K562 (cell line): ENCODE measurements around the gene RAB31. TPM values are rescaled to one million over a fixed set of nuclear protein-coding genes. Genes with fewer than 3 reads are reported as not detected.

Experiments used
- ATAC-seq: fragments of 200-7000 bp; cut with Tn5 transposase; 3 replicates; pipeline ENCODE4 v1.9.1; 2020; ENCODE audit warnings: moderate library complexity
- BruUV-seq: library from RNA; stranded (reverse); fragments of 400-500 nt; replicated peaks from 2 replicates; lab custom pipeline; 2021; lab: Mats Ljungman, UMichigan
- CTCF ChIA-PET: fragments of 300-600 bp; formaldehyde crosslinking; extraction: SDS; loops from one replicate; lab custom pipeline; 2021; ENCODE audit warnings: low intra/inter-chr PET ratio; lab: Yijun Ruan, JAX
- POLR2A ChIA-PET: fragments of 300-600, 350-650 bp; sonication (Branson Sonifier 250); formaldehyde crosslinking; extraction: SDS; loops from one replicate; lab custom pipeline; 2021; ENCODE audit warnings: antibody characterized with exemption, inconsistent platforms; lab: Yijun Ruan, JAX
- DNase-seq, 4 experiments: peaks; one replicate each; pipeline versions ENCODE4 v3.0.0 to v3.0.0-alpha.2; 2011 to 2018; ENCODE audit warnings: low spot score in 3 of 4, mixed read lengths in 3 of 4; ENCODE audit errors: extremely low read depth in 1 of 4
- FAIRE-seq: peaks from 2 replicates; lab custom pipeline; 2011; peaks lifted over from hg19 to GRCh38; lab: Jason Lieb, UNC
- H2AFZ ChIP-seq: 2 replicates; pipeline ENCODE4 v1.6.0; 2011; ENCODE audit warnings: low read depth, low read length, control low read depth, inconsistent platforms
- H3K27ac ChIP-seq: fragments of 200-600 bp; 3 replicates; pipeline ENCODE4 v1.8.0; 2011; ENCODE audit warnings: low read depth, mild to moderate bottlenecking, control low read depth, inconsistent platforms, low read length, moderate library complexity, mixed read lengths; ENCODE audit errors: extremely low read depth
- H3K27me3 ChIP-seq, 2 experiments: fragments of 300-600 bp in 1 of 2; 2 replicates in 1 of 2; 3 replicates in 1 of 2; pipeline versions ENCODE4 v1.6.0 to v1.8.0; 2011; ENCODE audit warnings: inconsistent platforms in 2 of 2, low read length in 2 of 2, mild to moderate bottlenecking in 1 of 2, mixed read lengths in 1 of 2, moderate library complexity in 1 of 2; ENCODE audit not compliant: control insufficient read depth in 2 of 2, insufficient read depth in 2 of 2
- H3K36me3 ChIP-seq: fragments of 300-600 bp; 3 replicates; pipeline ENCODE4 v1.8.0; 2011; ENCODE audit warnings: mild to moderate bottlenecking, low read length, inconsistent platforms; ENCODE audit not compliant: control insufficient read depth, insufficient read depth
- H3K4me1 ChIP-seq, 2 experiments: fragments of 200-600 bp in 1 of 2; replicated peaks in 1 of 2; 2 replicates in 1 of 2; 3 replicates in 1 of 2; pipeline versions ENCODE4 v1.5.1 to v1.8.0; 2011; ENCODE audit warnings: inconsistent platforms in 2 of 2, low read length in 2 of 2, mild to moderate bottlenecking in 1 of 2, mixed read lengths in 1 of 2, moderate library complexity in 1 of 2; ENCODE audit not compliant: control insufficient read depth in 2 of 2, insufficient read depth in 2 of 2
- H3K4me2 ChIP-seq: 2 replicates; pipeline ENCODE4 v1.6.1; 2011; ENCODE audit warnings: low read length, control low read depth, inconsistent platforms, mixed read lengths; ENCODE audit not compliant: insufficient read depth
- H3K4me3 ChIP-seq: fragments of 200-600 bp; sonication (generic), shearing (Covaris generic); 2 replicates; pipeline ENCODE4 v1.5.1; 2016; ENCODE audit warnings: control low read depth, inconsistent platforms
- H3K79me2 ChIP-seq: fragments of 200-600 bp; 3 replicates; pipeline ENCODE4 v1.8.0; 2011; ENCODE audit warnings: low read length, inconsistent platforms; ENCODE audit not compliant: control insufficient read depth, insufficient read depth
- H3K9ac ChIP-seq, 2 experiments: 2 replicates each; pipeline versions ENCODE4 v1.6.0 to v1.6.1; 2011; ENCODE audit warnings: low read depth in 2 of 2, low read length in 2 of 2, control low read depth in 1 of 2, inconsistent platforms in 1 of 2, mild to moderate bottlenecking in 1 of 2, mixed read lengths in 1 of 2; ENCODE audit not compliant: insufficient read depth in 1 of 2
- H3K9me1 ChIP-seq: one replicate; pipeline ENCODE4 v1.6.0; 2011; ENCODE audit warnings: inconsistent platforms, mild to moderate bottlenecking, low read length, moderate library complexity; ENCODE audit not compliant: control insufficient read depth, insufficient read depth
- H3K9me3 ChIP-seq: replicated peaks from 2 replicates; pipeline ENCODE4 v1.5.1; 2011; ENCODE audit warnings: low read depth, low read length, inconsistent platforms; ENCODE audit not compliant: control insufficient read depth, insufficient read depth
- H4K20me1 ChIP-seq: replicated peaks from 2 replicates; pipeline ENCODE4 v1.6.1; 2011; ENCODE audit warnings: low read length, inconsistent platforms, mixed read lengths; ENCODE audit not compliant: control insufficient read depth, insufficient read depth
- ATF3 ChIP-seq, 2 experiments: fragments of 450-650 bp in 1 of 2; sonication (generic) in 1 of 2; formaldehyde crosslinking in 1 of 2; IDR thresholded peaks in 1 of 2; conservative IDR thresholded peaks in 1 of 2; 2 replicates each; pipeline versions ENCODE4 v1.6.1 to v1.8.1; 2016 to 2023; ENCODE audit warnings: mild to moderate bottlenecking in 2 of 2, moderate library complexity in 2 of 2, inconsistent platforms in 1 of 2, missing genetic modification reagents in 1 of 2
- FOSL1 ChIP-seq: fragments of 200-800 bp; sonication (Bioruptor generic); conservative IDR thresholded peaks from 2 replicates; pipeline ENCODE4 v1.6.1; 2016; ENCODE audit warnings: missing genetic modification characterization, missing compliant biosample characterization
- JUND ChIP-seq, 2 experiments: IDR thresholded peaks; 2 replicates in 1 of 2; 3 replicates in 1 of 2; pipeline ENCODE4 v1.6.1; 2011; ENCODE audit warnings: borderline replicate concordance in 2 of 2, low read depth in 2 of 2, low read length in 2 of 2, improper control_type of control experiment in 1 of 2, missing biosample characterization in 1 of 2, missing genetic modification characterization in 1 of 2, missing genetic modification reagents in 1 of 2
- MYNN ChIP-seq, 2 experiments: sonication (generic); formaldehyde crosslinking in 1 of 2; IDR thresholded peaks; 2 replicates each; pipeline versions ENCODE4 v1.5.0 to v1.6.1; 2016 to 2020; ENCODE audit warnings: antibody characterized with exemption in 1 of 2, missing genetic modification reagents in 1 of 2
- NRF1 ChIP-seq, 2 experiments: fragments of 450-650 bp; IDR thresholded peaks in 1 of 2; conservative IDR thresholded peaks in 1 of 2; 2 replicates each; pipeline ENCODE4 v1.6.1; 2014; ENCODE audit warnings: mild to moderate bottlenecking in 2 of 2
- PML ChIP-seq: IDR thresholded peaks from 2 replicates; pipeline ENCODE4 v1.6.1; 2012; ENCODE audit warnings: low read length, inconsistent platforms
- ZNF395 ChIP-seq: fragments of 200-800 bp; sonication (Bioruptor generic); IDR thresholded peaks from 2 replicates; pipeline ENCODE4 v1.6.1; 2017; ENCODE audit warnings: missing genetic modification characterization, missing compliant biosample characterization
- WGBS: fragments of 100-300 bp; shearing (Covaris generic); methylation state at CpG from one replicate; pipeline ENCODE4 v1.1.6; 2016; ENCODE audit warnings: low coverage, mixed read lengths; ENCODE audit not compliant: insufficient coverage; ENCODE audit errors: missing lambda C conversion rate; 5-methylcytosine and 5-hydroxymethylcytosine counted together
- in situ Hi-C: fragments of 300-500 bp; cut with MboI; formaldehyde crosslinking; loops from 4 replicates; pipeline ENCODE4 v1.15.0; 2018; ENCODE audit warnings: inconsistent platforms, mixed read lengths
- intact Hi-C: fragments of 100-400 bp; cut with micrococcal nuclease; formaldehyde crosslinking; loops from 2 replicates; pipeline ENCODE4 v1.14.2; 2022
- polyA plus RNA-seq, 8 experiments: library from polyadenylated mRNA; depleted of rRNA in 4 of 8; stranded (reverse) in 5 of 8; unstranded in 3 of 8; fragments of >200 nt; fragmentation: Nextera tagmentation in 2 of 8; fragmentation: Illumina TruSeq in 1 of 8; extraction: Ambion mirVana in 2 of 8; extraction: Trizol in 1 of 8; gene quantifications; 2 replicates each; pipeline versions ENCODE4 v1.2.1 to v1.2.3, GENCODE V29; 2011 to 2014; ENCODE audit warnings: inconsistent platforms in 1 of 8, missing spikeins in 1 of 8
- total RNA-seq, 7 experiments: library from RNA; depleted of rRNA in 6 of 7; stranded (reverse); fragments of >200 nt in 6 of 7; fragmentation: Illumina TruSeq in 2 of 7; extraction: Trizol in 2 of 7; gene quantifications; 2 replicates each; pipeline versions ENCODE4 v1.2.1 to v1.2.3, GENCODE V29; 2011 to 2021; ENCODE audit warnings: low replicate concordance in 1 of 7
- TF ChIP-seq, protein P1 (sequence below), 2 experiments: IDR thresholded peaks; 2 replicates each; pipeline ENCODE4 v1.6.1; 2011; ENCODE audit warnings: borderline replicate concordance in 1 of 2, control low read depth in 1 of 2, low read depth in 1 of 2, low read length in 1 of 2, mild to moderate bottlenecking in 1 of 2, mixed read lengths in 1 of 2, moderate library complexity in 1 of 2; ENCODE audit not compliant: insufficient read depth in 1 of 2, insufficient read length in 1 of 2, poor library complexity in 1 of 2, severe bottlenecking in 1 of 2; ENCODE audit errors: extremely low read depth in 1 of 2

Gene RAB31
- total and polyA plus RNA-seq, 9 of the 15 experiments (the other 6 are each of a cell fraction or from before 2014, with no cell fraction given) = 20.7 to 70.4 (median 41.3) TPM

GRCh38 chr18:9663377-9663776 is 44.7 kb upstream of the RAB31 start:
- intact Hi-C loops = loop anchor here (2.0 to 5.0 kb wide), 2 partner anchors 51 to 89 kb away; partner anchors contain the start of gene PPP4R1
- H3K27me3 ChIP-seq = no peaks in the 10 kb centered on the region
- H4K20me1 ChIP-seq = no peaks in the 10 kb centered on the region
- in situ Hi-C loops = no loop called here
- no peak overlapping the region for H3K27ac ChIP-seq
- FAIRE-seq = peak; percentile 65
- WGBS = 49% methylated on average over 8 of the region's 8 CpGs
- ChIA-PET POLR2A (interaction anchor here (1.0 kb wide), 2 partner anchors 48 to 54 kb away, joined by 3 to 4 read pairs; no protein-coding TSS in a partner anchor), CTCF (no interaction called here)
- H3K9ac ChIP-seq = peak overlapping the region in 1 of 2 experiments; percentile 46; a peak in 1 of 4 replicates
- peak; percentile 67 for ATAC-seq
- H3K36me3 ChIP-seq = no peaks in the 10 kb centered on the region
- peaks cover 4 to 8% of the 10 kb centered on the region in 2 experiments; a peak in 3 of 5 replicates for H3K4me1 ChIP-seq
- H3K4me3 ChIP-seq = no peak overlapping the region
- peak in 1 of 4 experiments; percentile 47 for DNase-seq
- H3K79me2 ChIP-seq = no peaks in the 10 kb centered on the region
- 0 out of 2 replicates have a peak overlapping the region, but pooled peaks have one; percentile 17 for H3K4me2 ChIP-seq
- BruUV-seq = no TSS peak
- H3K9me3 ChIP-seq = no peaks in the 10 kb centered on the region
- H3K9me1 ChIP-seq = no peaks in the 10 kb centered on the region
- no peak for TF ChIP-seq MYNN (IDR thresholded peaks at IDR 0.05)
- no peak for TF ChIP-seq MYNN (CRISPR knock-in tag; IDR thresholded peaks at IDR 0.05)
- TF ChIP-seq PML = no peak
- TF ChIP-seq ZNF395 (CRISPR knock-in tag) = no peak
- TF ChIP-seq, protein P1, sequence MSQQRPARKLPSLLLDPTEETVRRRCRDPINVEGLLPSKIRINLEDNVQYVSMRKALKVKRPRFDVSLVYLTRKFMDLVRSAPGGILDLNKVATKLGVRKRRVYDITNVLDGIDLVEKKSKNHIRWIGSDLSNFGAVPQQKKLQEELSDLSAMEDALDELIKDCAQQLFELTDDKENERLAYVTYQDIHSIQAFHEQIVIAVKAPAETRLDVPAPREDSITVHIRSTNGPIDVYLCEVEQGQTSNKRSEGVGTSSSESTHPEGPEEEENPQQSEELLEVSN (IDR thresholded peaks at IDR 0.05; ENCODE audit: borderline replicate concordance in 1 of 2, extremely low read depth in 1 of 2, insufficient read depth in 1 of 2, insufficient read length in 1 of 2, low read depth in 1 of 2, low read length in 1 of 2, poor library complexity in 1 of 2, severe bottlenecking in 1 of 2) = peak in 1 of 2 experiments; percentile 43
- 0 out of 4 replicates have a peak, but pooled peaks of 1 of the 2 experiments have one; percentile 13 for TF ChIP-seq NRF1 (conservative IDR thresholded peaks at IDR 0.05 in 1 of 2, IDR thresholded peaks at IDR 0.05 in 1 of 2)
- peak; percentile 61; the same call in 1 of the 2 replicates for TF ChIP-seq ATF3 (IDR thresholded peaks at IDR 0.05)
- no peak for TF ChIP-seq ATF3 (CRISPR knock-in tag; conservative IDR thresholded peaks at IDR 0.05)
- peak; percentile 70 for TF ChIP-seq FOSL1
- TF ChIP-seq JUND (IDR thresholded peaks at IDR 0.05; ENCODE audit: borderline replicate concordance, low read depth, low read length) = peak; percentile 57; the same call in 1 of the 2 replicates
- TF ChIP-seq JUND (tag; IDR thresholded peaks at IDR 0.05; ENCODE audit: borderline replicate concordance, low read depth, low read length) = peak; percentile 63; the same call in 1 of the 3 replicates
- H2AFZ ChIP-seq = peak overlapping the region; percentile 87
